IMR-90 (cell line): ENCODE measurements around the gene ZNF521. TPM values are rescaled to one million over a fixed set of nuclear protein-coding genes. Genes with fewer than 3 reads are reported as not detected.

ENCODE experiments used
- ATAC-seq: fragments of 200-7000 bp; cut with Tn5 transposase; 2 replicates; pipeline ENCODE4 v1.9.1; 2020; ENCODE audit warnings: low read depth, mild to moderate bottlenecking, moderate library complexity
- BruUV-seq: library from RNA; stranded (reverse); fragments of 400-500 nt; replicated peaks from 2 replicates; lab custom pipeline; 2021; lab: Mats Ljungman, UMichigan
- CTCF ChIA-PET: fragments of 300-600 bp; formaldehyde crosslinking; extraction: SDS; loops from one replicate; lab custom pipeline; 2021; ENCODE audit warnings: antibody characterized with exemption; lab: Yijun Ruan, JAX
- POLR2A ChIA-PET: fragments of 300-600 bp; sonication (Branson Sonifier 250); formaldehyde crosslinking; loops from one replicate; lab custom pipeline; 2022; ENCODE audit warnings: antibody characterized with exemption; ENCODE audit not compliant: unreplicated experiment; lab: Charles Lee
- DNase-seq: peaks from one replicate; pipeline ENCODE4 v3.0.0; 2013
- H2AFZ ChIP-seq: replicated peaks from 2 replicates; pipeline ENCODE3; 2013; ENCODE audit warnings: low read length, mild to moderate bottlenecking; ENCODE audit not compliant: poor library complexity
- H2AK5ac ChIP-seq: 2 replicates; pipeline ENCODE4 v1.6.1; 2013; ENCODE audit warnings: low read depth, low read length, inconsistent platforms
- H2AK9ac ChIP-seq: replicated peaks from 2 replicates; pipeline ENCODE3; 2013; ENCODE audit warnings: mild to moderate bottlenecking, low read depth, low read length, moderate library complexity; ENCODE audit not compliant: poor library complexity
- H2BK120ac ChIP-seq: 2 replicates; pipeline ENCODE4 v1.6.1; 2013; ENCODE audit warnings: low read depth, low read length, inconsistent platforms
- H2BK15ac ChIP-seq: 3 replicates; pipeline ENCODE4 v1.6.1; 2013; ENCODE audit warnings: low read depth, low read length, inconsistent platforms
- H2BK20ac ChIP-seq: 2 replicates; pipeline ENCODE4 v1.6.1; 2013; ENCODE audit warnings: low read depth, mild to moderate bottlenecking, inconsistent platforms, low read length, moderate library complexity
- H2BK5ac ChIP-seq: 2 replicates; pipeline ENCODE4 v1.6.1; 2013; ENCODE audit warnings: mild to moderate bottlenecking, low read depth, low read length, inconsistent platforms; ENCODE audit not compliant: poor library complexity, severe bottlenecking
- H3K14ac ChIP-seq: replicated peaks from 2 replicates; pipeline ENCODE4 v1.6.1; 2013; ENCODE audit warnings: low read depth, low read length, inconsistent platforms
- H3K18ac ChIP-seq: 2 replicates; pipeline ENCODE4 v1.6.1; 2013; ENCODE audit warnings: low read depth, low read length, control low read depth
- H3K23ac ChIP-seq: 2 replicates; pipeline ENCODE4 v1.6.1; 2013; ENCODE audit warnings: low read depth, low read length, inconsistent platforms
- H3K27ac ChIP-seq: 2 replicates; pipeline ENCODE4 v1.5.1; 2013; ENCODE audit warnings: mild to moderate bottlenecking, control low read depth, low read length; ENCODE audit not compliant: insufficient read depth
- H3K27me3 ChIP-seq: 2 replicates; pipeline ENCODE4 v1.6.1; 2013; ENCODE audit warnings: low read length; ENCODE audit not compliant: control insufficient read depth, insufficient read depth
- H3K36me3 ChIP-seq: 2 replicates; pipeline ENCODE4 v1.6.1; 2013; ENCODE audit warnings: low read length, mixed read lengths; ENCODE audit not compliant: control insufficient read depth, insufficient read depth
- H3K4ac ChIP-seq: 2 replicates; pipeline ENCODE4 v1.6.1; 2013; ENCODE audit warnings: low read depth, low read length, inconsistent platforms
- H3K4me1 ChIP-seq: 2 replicates; pipeline ENCODE4 v1.6.1; 2013; ENCODE audit warnings: low read length, mixed read lengths; ENCODE audit not compliant: control insufficient read depth, insufficient read depth
- H3K4me2 ChIP-seq: 2 replicates; pipeline ENCODE4 v1.6.1; 2013; ENCODE audit warnings: low read depth, mild to moderate bottlenecking, control low read depth, low read length, moderate library complexity
- H3K4me3 ChIP-seq: 2 replicates; pipeline ENCODE4 v1.5.1; 2013; ENCODE audit warnings: low read depth, mild to moderate bottlenecking, control low read depth, low read length, moderate library complexity; ENCODE audit not compliant: insufficient read depth
- H3K56ac ChIP-seq: 2 replicates; pipeline ENCODE4 v1.6.1; 2013; ENCODE audit warnings: low read length, inconsistent platforms; ENCODE audit not compliant: insufficient read depth; ENCODE audit errors: extremely low read depth
- H3K79me1 ChIP-seq, 2 experiments: 2 replicates each; pipeline ENCODE4 v1.6.1; 2013; ENCODE audit warnings: low read length in 2 of 2, inconsistent platforms in 1 of 2, low read depth in 1 of 2
- H3K9ac ChIP-seq: 2 replicates; pipeline ENCODE4 v1.6.1; 2013; ENCODE audit warnings: low read depth, low read length, control low read depth
- H3K9me1 ChIP-seq: 2 replicates; pipeline ENCODE4 v1.6.1; 2013; ENCODE audit warnings: low read length, inconsistent platforms; ENCODE audit not compliant: insufficient read depth
- H3K9me3 ChIP-seq: 2 replicates; pipeline ENCODE4 v1.6.1; 2013; ENCODE audit warnings: low read length; ENCODE audit not compliant: control insufficient read depth, insufficient read depth
- H4K20me1 ChIP-seq: 2 replicates; pipeline ENCODE4 v1.6.1; 2013; ENCODE audit warnings: low read length, inconsistent platforms; ENCODE audit not compliant: insufficient read depth
- H4K5ac ChIP-seq: 2 replicates; pipeline ENCODE4 v1.6.1; 2013; ENCODE audit warnings: mild to moderate bottlenecking, low read depth, low read length, control low read depth
- H4K8ac ChIP-seq, 2 experiments: 2 replicates each; pipeline ENCODE4 v1.6.1; 2013; ENCODE audit warnings: low read depth in 2 of 2, low read length in 2 of 2, control low read depth in 1 of 2, inconsistent platforms in 1 of 2
- H4K91ac ChIP-seq: 2 replicates; pipeline ENCODE4 v1.6.1; 2013; ENCODE audit warnings: low read depth, low read length, inconsistent platforms; ENCODE audit not compliant: insufficient read depth
- FOS ChIP-seq: fragments of 150-350 bp; IDR thresholded peaks from 2 replicates; pipeline ENCODE4 v1.6.1; 2016; ENCODE audit warnings: low read depth, low read length
- POLR2A ChIP-seq: IDR thresholded peaks from 2 replicates; pipeline ENCODE4 v1.6.1; 2012; ENCODE audit warnings: mild to moderate bottlenecking, low read depth, low read length
- RFX5 ChIP-seq: IDR thresholded peaks from 2 replicates; pipeline ENCODE4 v1.8.0; 2012; ENCODE audit warnings: low read depth, mild to moderate bottlenecking, low read length, moderate library complexity
- WGBS, 2 experiments: methylation state at CpG; one replicate each; pipeline versions ENCODE4 v1.1.5 to v1.1.7; 2013; ENCODE audit warnings: missing lambda C conversion rate in 2 of 2; ENCODE audit not compliant: insufficient read length in 1 of 2; ENCODE audit errors: extremely low coverage in 2 of 2; 5-methylcytosine and 5-hydroxymethylcytosine counted together
- dilution Hi-C: fragments of 300-500 bp; cut with HindIII; formaldehyde crosslinking; loops from one replicate; pipeline ENCODE4 v1.14.3; 2018; ENCODE audit warnings: low sequenced_read_pairs; ENCODE audit not compliant: unreplicated experiment
- in situ Hi-C: fragments of 300-500 bp; cut with MboI; formaldehyde crosslinking; loops from 3 replicates; pipeline ENCODE4 v1.14.3; 2019; ENCODE audit warnings: low sequenced_read_pairs, inconsistent platforms, mixed read lengths
- intact Hi-C: fragments of 100-400 bp; cut with micrococcal nuclease; formaldehyde crosslinking; loops from 2 replicates; pipeline ENCODE4 v1.10.0; 2022
- polyA plus RNA-seq, 3 experiments: library from polyadenylated mRNA; depleted of rRNA; stranded (reverse); fragments of >200 nt; gene quantifications; 2 replicates each; pipeline ENCODE4 v1.2.3, GENCODE V29; 2012; ENCODE audit warnings: low replicate concordance in 1 of 3
- total RNA-seq: library from RNA; depleted of rRNA; stranded (reverse); fragments of >200 nt; gene quantifications from 2 replicates; pipeline ENCODE4 v1.2.3, GENCODE V29; 2012

Gene ZNF521
- total and polyA plus RNA-seq, 2 of the 4 experiments (the other 2 are of a cell fraction): 21.5 to 59.3 TPM

DNA sequence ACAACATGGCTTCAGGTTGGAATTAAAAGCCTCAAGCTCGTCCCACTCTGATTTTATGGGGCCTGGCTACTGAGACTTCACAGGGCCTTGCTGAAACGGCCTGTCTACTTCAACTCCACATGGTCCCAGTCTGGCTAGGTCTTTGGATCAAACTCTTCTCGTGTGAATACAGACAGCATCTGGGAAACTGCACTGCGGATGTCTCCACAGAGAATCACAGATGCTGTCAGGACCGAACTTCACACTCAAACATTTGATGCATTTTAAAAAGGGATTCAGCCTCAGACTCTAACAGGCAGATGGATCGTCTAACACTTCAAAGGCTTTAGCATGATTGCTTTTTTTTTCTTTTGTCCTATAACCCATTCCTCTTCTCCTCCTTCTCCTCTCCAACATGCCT, 198.5 kb downstream of the ZNF521 start:
- H2BK15ac ChIP-seq: no peak overlapping the region
- no peak for DNase-seq
- ChIA-PET CTCF (no interaction called here), POLR2A (no interaction called here)
- no peak overlapping the region for H2BK20ac ChIP-seq
- H3K9me1 ChIP-seq: 0 out of 2 replicates have a peak, but pooled peaks cover 3% of the 10 kb centered on the region
- H3K9ac ChIP-seq: no peak overlapping the region
- H3K4me1 ChIP-seq: no peaks in the 10 kb centered on the region
- H4K91ac ChIP-seq: no peak overlapping the region
- no peak overlapping the region for H3K23ac ChIP-seq
- no peak overlapping the region for H3K56ac ChIP-seq
- no peak for ATAC-seq
- intact Hi-C loops: no loop called here
- 81% methylated on average over 4 of the region's 6 CpGs; no CpG with 5 or more reads in 1 of the 2 experiments for WGBS, 2 experiments
- no peak overlapping the region for H2BK120ac ChIP-seq
- peaks cover 0 to 2% of the 10 kb centered on the region in 2 experiments; a peak in 1 of 4 replicates for H3K79me1 ChIP-seq
- no peak overlapping the region for H3K18ac ChIP-seq
- H3K4ac ChIP-seq: no peak overlapping the region
- dilution Hi-C loops: no loop called here
- in situ Hi-C loops: no loop called here
- H3K27ac ChIP-seq: no peak overlapping the region
- H3K27me3 ChIP-seq: no peaks in the 10 kb centered on the region
- TF ChIP-seq RFX5: no peak
- TF ChIP-seq FOS: no peak
- no peak for TF ChIP-seq POLR2A
- no peak overlapping the region for H3K4me2 ChIP-seq
- no peak overlapping the region for H2AK5ac ChIP-seq
- H3K36me3 ChIP-seq: peaks cover 7% of the 10 kb centered on the region
- no peak overlapping the region for H3K14ac ChIP-seq
- no peak overlapping the region for H3K4me3 ChIP-seq
- H4K20me1 ChIP-seq: no peaks in the 10 kb centered on the region
- H3K9me3 ChIP-seq: no peaks in the 10 kb centered on the region
- H4K8ac ChIP-seq: no peak overlapping the region
- no peak overlapping the region for H2AFZ ChIP-seq
- H4K5ac ChIP-seq: no peak overlapping the region
- BruUV-seq: no TSS peak
- H2AK9ac ChIP-seq: no peak overlapping the region
- H2BK5ac ChIP-seq: no peak overlapping the region
